Thoracic aorta (tissue), 2 donors: Measurements from ENCODE around the gene FOXJ1. TPM values are rescaled to one million over a fixed set of nuclear protein-coding genes. Genes with fewer than 3 reads are reported as not detected.
A peak's percentile ranks its signal among the peaks of the same experiment; 100 is the strongest.

ENCODE experiments used
- ATAC-seq: fragments of 150-250 bp; one replicate; pipeline ENCODE4 v1.8.0; 2017; ENCODE audit warnings: low read depth; ENCODE audit not compliant: insufficient number of reproducible peaks, low FRiP score
- DNase-seq: peaks from one replicate; pipeline ENCODE4 v3.0.0-alpha.2; 2020; ENCODE audit warnings: low spot score
- H3K27ac ChIP-seq, 2 donors: fragments of 200-600 bp; sonication (generic); 1 replicate in 1 of 2; 2 replicates in 1 of 2; pipeline ENCODE4 v1.5.1; 2016; ENCODE audit warnings: mild to moderate bottlenecking in 2 of 2, moderate library complexity in 2 of 2
- H3K27me3 ChIP-seq: fragments of 200-600 bp; sonication (generic); replicated peaks from 2 replicates; pipeline ENCODE4 v1.6.0; 2016; ENCODE audit warnings: mild to moderate bottlenecking; ENCODE audit not compliant: insufficient read depth
- H3K36me3 ChIP-seq: fragments of 200-600 bp; sonication (generic); one replicate; pipeline ENCODE4 v1.5.1; 2016
- H3K4me1 ChIP-seq, 2 donors: fragments of 200-600 bp; sonication (generic); 1 replicate in 1 of 2; 2 replicates in 1 of 2; pipeline versions ENCODE4 v1.5.1 to v1.6.0; 2016; ENCODE audit warnings: low read depth in 2 of 2, mild to moderate bottlenecking in 1 of 2; ENCODE audit not compliant: control insufficient read depth in 1 of 2
- H3K4me3 ChIP-seq: fragments of 200-600 bp; sonication (generic); 2 replicates; pipeline ENCODE4 v1.5.1; 2016; ENCODE audit warnings: mild to moderate bottlenecking
- H3K9me3 ChIP-seq: fragments of 200-600 bp; sonication (generic); 2 replicates; pipeline ENCODE4 v1.5.1; 2016
- total RNA-seq, 2 donors: library from RNA; depleted of rRNA; stranded (reverse); fragments of >200 nt; gene quantifications; one replicate each; pipeline versions ENCODE4 v1.1.0 to v1.2.3, GENCODE V29; 2016
- TF ChIP-seq, protein P1 (sequence below): fragments of 200-600 bp; sonication (generic); IDR thresholded peaks from one replicate; pipeline ENCODE4 v1.5.1; 2019; ENCODE audit warnings: antibody characterized with exemption

FOXJ1 gene
- total RNA-seq, 2 donors from 2014 or later: not detected

GRCh38 chr17:76184290-76184689 is 43.2 kb upstream of the FOXJ1 start:
- ATAC-seq (no peak), DNase-seq (no peak)
- no peak overlapping the region for H3K4me3 ChIP-seq
- H3K27ac ChIP-seq: no peak overlapping the region
- H3K27me3 ChIP-seq: no peaks in the 10 kb centered on the region
- TF ChIP-seq, protein P1, sequence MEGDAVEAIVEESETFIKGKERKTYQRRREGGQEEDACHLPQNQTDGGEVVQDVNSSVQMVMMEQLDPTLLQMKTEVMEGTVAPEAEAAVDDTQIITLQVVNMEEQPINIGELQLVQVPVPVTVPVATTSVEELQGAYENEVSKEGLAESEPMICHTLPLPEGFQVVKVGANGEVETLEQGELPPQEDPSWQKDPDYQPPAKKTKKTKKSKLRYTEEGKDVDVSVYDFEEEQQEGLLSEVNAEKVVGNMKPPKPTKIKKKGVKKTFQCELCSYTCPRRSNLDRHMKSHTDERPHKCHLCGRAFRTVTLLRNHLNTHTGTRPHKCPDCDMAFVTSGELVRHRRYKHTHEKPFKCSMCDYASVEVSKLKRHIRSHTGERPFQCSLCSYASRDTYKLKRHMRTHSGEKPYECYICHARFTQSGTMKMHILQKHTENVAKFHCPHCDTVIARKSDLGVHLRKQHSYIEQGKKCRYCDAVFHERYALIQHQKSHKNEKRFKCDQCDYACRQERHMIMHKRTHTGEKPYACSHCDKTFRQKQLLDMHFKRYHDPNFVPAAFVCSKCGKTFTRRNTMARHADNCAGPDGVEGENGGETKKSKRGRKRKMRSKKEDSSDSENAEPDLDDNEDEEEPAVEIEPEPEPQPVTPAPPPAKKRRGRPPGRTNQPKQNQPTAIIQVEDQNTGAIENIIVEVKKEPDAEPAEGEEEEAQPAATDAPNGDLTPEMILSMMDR: no peak
- no peaks in the 10 kb centered on the region for H3K36me3 ChIP-seq
- H3K9me3 ChIP-seq: no peaks in the 10 kb centered on the region
- H3K4me1 ChIP-seq: peaks cover 0 to 4% of the 10 kb centered on the region in 2 donors

DNA sequence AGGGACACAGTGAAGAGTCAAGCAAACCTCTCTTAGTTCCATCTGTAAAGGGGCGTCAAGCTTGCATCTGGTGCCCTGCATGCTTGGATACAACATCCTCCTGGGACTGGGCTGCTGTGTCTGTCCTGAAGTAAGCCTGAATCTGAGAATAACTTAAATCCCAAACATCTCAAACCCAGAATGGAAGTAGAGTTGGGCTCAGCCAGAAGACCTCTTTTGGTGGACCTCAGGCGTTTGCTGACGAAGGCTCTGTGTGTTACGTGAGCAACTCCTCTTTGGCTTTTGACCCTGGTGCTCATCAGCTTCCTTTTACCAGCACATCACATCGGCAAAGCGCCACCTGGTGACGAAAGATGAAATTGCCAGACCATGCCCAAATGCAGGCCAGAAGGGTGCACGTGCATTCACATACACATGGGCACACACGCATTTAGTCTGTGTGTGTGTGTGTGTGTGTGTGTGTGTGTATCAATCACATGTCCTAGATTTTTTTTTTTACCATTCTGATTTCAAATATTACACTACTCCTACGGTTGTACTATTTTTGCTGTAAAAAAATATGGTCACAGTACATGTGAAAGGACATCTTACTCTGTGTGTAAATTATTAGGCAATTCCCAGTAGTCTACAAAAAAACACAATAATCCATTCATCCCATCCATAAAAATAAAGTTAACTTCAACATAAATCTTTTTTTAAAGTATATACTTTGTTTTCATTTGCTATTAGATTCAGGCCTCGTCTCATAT is 41.1 kb upstream of the FOXJ1 start:
- no peak overlapping the region for H3K27ac ChIP-seq
- TF ChIP-seq, protein P1: peak; percentile 84
- H3K4me3 ChIP-seq: no peak overlapping the region
- no peaks in the 10 kb centered on the region for H3K27me3 ChIP-seq
- H3K9me3 ChIP-seq: no peaks in the 10 kb centered on the region
- H3K36me3 ChIP-seq: no peaks in the 10 kb centered on the region
- H3K4me1 ChIP-seq: peaks cover 0 to 4% of the 10 kb centered on the region in 2 donors
- ATAC-seq: peak; percentile 81
- DNase-seq: peak; percentile 77

- no peak for ATAC-seq
- no peak overlapping the region for H3K27ac ChIP-seq
- H3K36me3 ChIP-seq: no peaks in the 10 kb centered on the region
- peaks cover 0 to 4% of the 10 kb centered on the region in 2 donors for H3K4me1 ChIP-seq
- no peaks in the 10 kb centered on the region for H3K27me3 ChIP-seq
- no peaks in the 10 kb centered on the region for H3K9me3 ChIP-seq
- TF ChIP-seq, protein P1: no peak
- DNase-seq: no peak
- H3K4me3 ChIP-seq: no peak overlapping the region
Observed at GRCh38 chr17:76179496-76180467, 38.7 kb upstream of the FOXJ1 start.

- ATAC-seq (no peak), DNase-seq (no peak)
- Histone ChIP-seq H3K27me3 (no peaks in the 10 kb centered on the region), H3K4me1 (peaks cover 0 to 4% of the 10 kb centered on the region in 2 donors), H3K27ac (no peak overlapping the region), H3K4me3 (no peak overlapping the region), H3K36me3 (no peaks in the 10 kb centered on the region), H3K9me3 (no peaks in the 10 kb centered on the region)
- TF ChIP-seq, protein P1: no peak
Observed at GRCh38 chr17:76178124-76178523, 37.1 kb upstream of the FOXJ1 start.
